Endothelial cell of umbilical vein (primary cell): ENCODE results near the gene FGF23. TPM values are rescaled to one million over a fixed set of nuclear protein-coding genes. Genes with fewer than 3 reads are reported as not detected.

ENCODE experiments used
- BruUV-seq: library from RNA; stranded (reverse); fragments of 400-500 nt; replicated peaks from 2 replicates; lab custom pipeline; 2021; lab: Mats Ljungman, UMichigan
- CTCF ChIA-PET: fragments of 300-600, 350-600 bp; sonication (Branson Sonifier 250); formaldehyde crosslinking; loops from one replicate; lab custom pipeline; 2021; ENCODE audit warnings: antibody characterized with exemption, inconsistent platforms; lab: Charles Lee
- POLR2A ChIA-PET: fragments of 300-600, 350-600 bp; sonication (Branson Sonifier 250); formaldehyde crosslinking; loops from one replicate; lab custom pipeline; 2021; ENCODE audit warnings: antibody characterized with exemption, inconsistent platforms; lab: Charles Lee
- DNase-seq: peaks from one replicate; pipeline ENCODE4 v3.0.0-alpha.2; 2011; ENCODE audit warnings: low read depth, low spot score
- FAIRE-seq: peaks from 2 replicates; lab custom pipeline; 2011; peaks lifted over from hg19 to GRCh38; lab: Jason Lieb, UNC
- H2AFZ ChIP-seq: 2 replicates; pipeline ENCODE4 v1.6.0; 2012; ENCODE audit warnings: low read depth, low read length, control low read depth, inconsistent platforms
- H3K27ac ChIP-seq: 2 replicates; pipeline ENCODE4 v1.5.1; 2011; ENCODE audit warnings: low read depth, mild to moderate bottlenecking, control low read depth, low read length, moderate library complexity; ENCODE audit not compliant: insufficient read depth
- H3K27me3 ChIP-seq, 2 experiments: 2 replicates each; pipeline versions ENCODE4 v1.6.0 to v1.6.1; 2011; ENCODE audit warnings: low read length in 2 of 2, mixed read lengths in 1 of 2; ENCODE audit not compliant: control insufficient read depth in 2 of 2, insufficient read depth in 2 of 2
- H3K36me3 ChIP-seq, 2 experiments: 2 replicates in 1 of 2; 3 replicates in 1 of 2; pipeline ENCODE4 v1.5.1; 2011; ENCODE audit warnings: low read length in 2 of 2, mild to moderate bottlenecking in 1 of 2, moderate library complexity in 1 of 2; ENCODE audit not compliant: control insufficient read depth in 2 of 2, insufficient read depth in 2 of 2; ENCODE audit errors: extremely low read depth in 1 of 2
- H3K4me1 ChIP-seq: 3 replicates; pipeline ENCODE4 v1.5.1; 2011; ENCODE audit warnings: mild to moderate bottlenecking, low read length; ENCODE audit not compliant: control insufficient read depth, insufficient read depth; ENCODE audit errors: extremely low read depth
- H3K4me2 ChIP-seq: 2 replicates; pipeline ENCODE4 v1.6.1; 2011; ENCODE audit warnings: low read length, control low read depth, mixed read lengths; ENCODE audit not compliant: insufficient read depth
- H3K4me3 ChIP-seq, 3 experiments: fragments of 200-600 bp in 1 of 3; sonication (generic), shearing (Covaris generic) in 1 of 3; replicated peaks in 1 of 3; 2 replicates each; pipeline ENCODE4 v1.5.1; 2011 to 2016; ENCODE audit warnings: control low read depth in 3 of 3, low read length in 3 of 3, mild to moderate bottlenecking in 2 of 3, inconsistent platforms in 1 of 3, low read depth in 1 of 3, moderate library complexity in 1 of 3; ENCODE audit not compliant: insufficient read depth in 1 of 3
- H3K79me2 ChIP-seq: 2 replicates; pipeline ENCODE4 v1.6.0; 2012; ENCODE audit warnings: low read length, inconsistent platforms; ENCODE audit not compliant: control insufficient read depth, insufficient read depth
- H3K9ac ChIP-seq: replicated peaks from 2 replicates; pipeline ENCODE3; 2011; ENCODE audit warnings: low read length, control low read depth; ENCODE audit not compliant: insufficient read depth; ENCODE audit errors: extremely low read depth
- H3K9me1 ChIP-seq: replicated peaks from 3 replicates; pipeline ENCODE4 v1.6.0; 2011; ENCODE audit warnings: mild to moderate bottlenecking, low read length; ENCODE audit not compliant: control insufficient read depth, insufficient read depth; ENCODE audit errors: extremely low read depth
- H3K9me3 ChIP-seq: replicated peaks from 2 replicates; pipeline ENCODE4 v1.5.1; 2012; ENCODE audit warnings: low read length, inconsistent platforms; ENCODE audit not compliant: control insufficient read depth, insufficient read depth
- H4K20me1 ChIP-seq: replicated peaks from 2 replicates; pipeline ENCODE3; 2011; ENCODE audit warnings: mild to moderate bottlenecking, low read length; ENCODE audit not compliant: control insufficient read depth, insufficient read depth; ENCODE audit errors: extremely low read depth
- CTCF ChIP-seq, 2 donors: IDR thresholded peaks; 1 replicate in 1 of 2; 2 replicates in 1 of 2; pipeline ENCODE4 v1.5.1; 2011; ENCODE audit warnings: low read length in 2 of 2, mild to moderate bottlenecking in 2 of 2, moderate library complexity in 2 of 2, control low read depth in 1 of 2, inconsistent platforms in 1 of 2, low read depth in 1 of 2; ENCODE audit not compliant: insufficient read depth in 1 of 2; ENCODE audit errors: extremely low read depth in 1 of 2
- EZH2 ChIP-seq: IDR thresholded peaks from 2 replicates; pipeline ENCODE4 v1.6.1; 2012; ENCODE audit warnings: borderline replicate concordance, low read depth, mild to moderate bottlenecking, moderate library complexity, low read length, inconsistent platforms; ENCODE audit not compliant: severe bottlenecking
- FOS ChIP-seq: IDR thresholded peaks from 2 replicates; pipeline ENCODE4 v1.6.1; 2011; ENCODE audit warnings: mild to moderate bottlenecking, low read length, moderate library complexity, borderline replicate concordance; ENCODE audit not compliant: insufficient read depth
- GATA2 ChIP-seq: IDR thresholded peaks from 2 replicates; pipeline ENCODE4 v1.7.0; 2011; ENCODE audit warnings: low read depth, mild to moderate bottlenecking, moderate library complexity, mixed read lengths, low read length; ENCODE audit not compliant: insufficient read length, insufficient read depth
- MAX ChIP-seq: IDR thresholded peaks from 2 replicates; pipeline ENCODE4 v1.6.1; 2011; ENCODE audit not compliant: insufficient read depth, insufficient read length
- MYC ChIP-seq: IDR thresholded peaks from one replicate; pipeline ENCODE4 v1.6.1; 2011; ENCODE audit warnings: mild to moderate bottlenecking, low read depth, low read length
- POLR2A ChIP-seq: IDR thresholded peaks from 2 replicates; pipeline ENCODE4 v1.6.1; 2012; ENCODE audit warnings: low read depth, mild to moderate bottlenecking, control low read depth, low read length
- dilution Hi-C: fragments of 300-500 bp; cut with MboI; formaldehyde crosslinking; loops from one replicate; pipeline ENCODE4 v1.15.0; 2019; ENCODE audit warnings: low sequenced_read_pairs; ENCODE audit not compliant: extremely low pct_ligation_motif_present
- intact Hi-C: fragments of 100-400 bp; cut with micrococcal nuclease; formaldehyde crosslinking; loops from one replicate; pipeline ENCODE4 v1.10.0; 2022
- polyA plus RNA-seq, 4 experiments: library from polyadenylated mRNA; depleted of rRNA in 3 of 4; stranded (reverse) in 3 of 4; unstranded in 1 of 4; fragments of >200 nt; gene quantifications; 2 replicates each; pipeline versions ENCODE4 v1.2.1 to v1.2.3, GENCODE V29; 2011 to 2012; ENCODE audit warnings: missing spikeins in 1 of 4
- total RNA-seq: library from RNA; stranded (reverse); gene quantifications from 2 replicates; pipeline ENCODE4 v1.2.3, GENCODE V29; 2021

FGF23 gene
- total and polyA plus RNA-seq, 2 donors (not counting 3 experiments of a cell fraction or from before 2014, with no cell fraction given): not detected

GRCh38 chr12:4412465-4412864 lies 33.0 kb upstream of the FGF23 start:
- dilution Hi-C loops: no loop called here
- BruUV-seq: no TSS peak

GRCh38 chr12:4412056-4412455 lies 32.5 kb upstream of the FGF23 start:
- no peaks in the 10 kb centered on the region for H3K4me1 ChIP-seq
- TF ChIP-seq CTCF (IDR thresholded peaks at IDR 0.05; ENCODE audit: extremely low read depth in 1 of 2, insufficient read depth in 1 of 2, low read depth in 1 of 2, low read length in 2 of 2) (no peak), POLR2A (no peak), FOS (no peak), GATA2 (no peak), MAX (no peak)
- DNase-seq (no peak), FAIRE-seq (no peak)
- no peaks in the 10 kb centered on the region for H3K36me3 ChIP-seq
- no peak overlapping the region for H2AFZ ChIP-seq
- no peak overlapping the region for H3K4me2 ChIP-seq
- no peak overlapping the region for H3K27ac ChIP-seq
- H3K4me3 ChIP-seq: no peak overlapping the region
- dilution Hi-C loops: no loop called here
- ChIA-PET POLR2A (no interaction called here), CTCF (interaction anchor here (2.3 kb wide), 1 partner anchor 9 kb away, joined by 14 read pairs; no protein-coding TSS in a partner anchor)
- H3K9ac ChIP-seq: no peak overlapping the region
- H3K27me3 ChIP-seq: peaks cover 0 to 2% of the 10 kb centered on the region in 2 experiments
- H4K20me1 ChIP-seq: no peaks in the 10 kb centered on the region
- H3K79me2 ChIP-seq: no peaks in the 10 kb centered on the region
- H3K9me1 ChIP-seq: no peaks in the 10 kb centered on the region
- no peaks in the 10 kb centered on the region for H3K9me3 ChIP-seq
- intact Hi-C loops: no loop called here
- no TSS peak for BruUV-seq

More at GRCh38 chr12:4412465-4412864, 33.0 kb upstream of the FGF23 start:
- Histone ChIP-seq H2AFZ (no peak overlapping the region), H3K27ac (no peak overlapping the region), H3K36me3 (no peaks in the 10 kb centered on the region), H4K20me1 (no peaks in the 10 kb centered on the region), H3K4me1 (no peaks in the 10 kb centered on the region), H3K4me3 (no peak overlapping the region), H3K9me1 (no peaks in the 10 kb centered on the region), H3K27me3 (peaks cover 0 to 2% of the 10 kb centered on the region in 2 experiments), H3K9me3 (no peaks in the 10 kb centered on the region), H3K79me2 (no peaks in the 10 kb centered on the region), H3K4me2 (no peak overlapping the region), H3K9ac (no peak overlapping the region)
- CTCF ChIA-PET: interaction anchor here (2.3 kb wide), 1 partner anchor 9 kb away, joined by 14 read pairs; no protein-coding TSS in a partner anchor
- intact Hi-C loops: no loop called here
- no peak for TF ChIP-seq EZH2
- no peak for TF ChIP-seq MYC
- POLR2A ChIA-PET: no interaction called here
- no peak for FAIRE-seq
- DNase-seq: no peak
